ENCODE measurements around the gene OR2Z1.
"Not testable (repeated sequence)": the region's sequence is repeated elsewhere in the genome, so short reads cannot be mapped to it uniquely, and the experiment has no call there.

The OR2Z1 gene

DNA sequence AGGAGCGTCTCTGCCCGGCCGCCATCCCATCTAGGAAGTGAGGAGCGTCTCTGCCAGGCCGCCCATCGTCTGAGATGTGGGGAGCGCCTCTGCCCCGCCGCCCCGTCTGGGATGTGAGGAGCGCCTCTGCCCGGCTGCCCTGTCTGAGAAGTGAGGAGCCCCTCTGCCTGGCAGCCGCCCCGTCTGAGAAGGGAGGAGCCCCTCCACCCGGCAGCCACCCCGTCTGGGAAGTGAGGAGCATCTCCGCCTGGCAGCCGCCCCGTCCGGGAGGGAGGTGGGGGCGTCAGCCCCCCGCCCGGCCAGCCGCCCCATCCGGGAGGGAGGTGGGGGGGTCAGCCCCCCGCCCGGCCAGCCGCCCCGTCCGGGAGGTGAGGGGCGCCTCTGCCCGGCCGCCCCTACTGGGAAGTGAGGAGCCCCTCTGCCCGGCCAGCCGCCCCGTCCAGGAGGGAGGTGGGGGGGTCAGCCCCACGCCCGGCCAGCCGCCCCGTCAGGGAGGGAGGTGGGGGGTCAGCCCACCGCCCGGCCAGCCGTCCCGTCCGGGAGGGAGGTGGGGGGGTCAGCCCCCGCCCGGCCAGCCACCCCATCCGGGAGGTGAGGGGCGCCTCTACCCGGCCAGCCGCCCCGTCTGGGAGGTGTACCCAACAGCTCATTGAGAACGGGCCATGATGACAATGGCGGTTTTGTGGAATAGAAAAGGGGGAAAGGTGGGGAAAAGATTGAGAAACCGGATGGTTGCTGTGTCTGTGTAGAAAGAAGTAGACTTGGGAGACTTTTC lies 18.0 kb downstream of the OR2Z1 start:
- H3K36me3 ChIP-seq (replicated peaks in 1 of 2; ENCODE audit: control insufficient read depth in 2 of 2, insufficient read depth in 2 of 2, low read length in 2 of 2); H3K4ac ChIP-seq (ENCODE audit: low read length); H4K91ac ChIP-seq (ENCODE audit: low read depth, low read length, poor library complexity); H3K4me3 ChIP-seq (ENCODE audit: low read length in 2 of 2); H3K4me2 ChIP-seq (ENCODE audit: insufficient read depth, low read length, poor library complexity, severe bottlenecking); H3K9ac ChIP-seq (ENCODE audit: low read depth, low read length, poor library complexity); H3K27me3 ChIP-seq (ENCODE audit: control insufficient read depth in 3 of 3, insufficient read depth in 3 of 3, low read depth in 1 of 3, low read length in 3 of 3); H3K4me1 ChIP-seq (ENCODE audit: control insufficient read depth in 2 of 2, insufficient read depth in 1 of 2, low read depth in 1 of 2, low read length in 2 of 2); H2BK12ac ChIP-seq (ENCODE audit: low read length); H3K9me3 ChIP-seq (replicated peaks in 1 of 2; ENCODE audit: control insufficient read depth in 2 of 2, insufficient read depth in 1 of 2, low read depth in 1 of 2, low read length in 2 of 2); H2BK5ac ChIP-seq (ENCODE audit: low read length); H2BK15ac ChIP-seq (ENCODE audit: low read length); H3K79me1 ChIP-seq (ENCODE audit: low read depth, low read length); H3K27ac ChIP-seq (replicated peaks; ENCODE audit: low read length); H2BK120ac ChIP-seq (ENCODE audit: low read depth, low read length); H3K23ac ChIP-seq (ENCODE audit: low read depth, low read length, poor library complexity); H3K14ac ChIP-seq (ENCODE audit: low read length); H4K8ac ChIP-seq (ENCODE audit: low read depth, low read length); H3K18ac ChIP-seq (ENCODE audit: low read length); H2AK5ac ChIP-seq (ENCODE audit: low read depth, low read length); DNase-seq (ENCODE audit: low spot score); H2AFZ ChIP-seq (ENCODE audit: low read length): not testable (repeated sequence)
- no CpG with 5 or more reads among the region's 55 CpGs for WGBS, 2 donors (ENCODE audit: extremely low coverage in 2 of 2, insufficient read length in 2 of 2, insufficient replicate concordance in 1 of 2)

DNA sequence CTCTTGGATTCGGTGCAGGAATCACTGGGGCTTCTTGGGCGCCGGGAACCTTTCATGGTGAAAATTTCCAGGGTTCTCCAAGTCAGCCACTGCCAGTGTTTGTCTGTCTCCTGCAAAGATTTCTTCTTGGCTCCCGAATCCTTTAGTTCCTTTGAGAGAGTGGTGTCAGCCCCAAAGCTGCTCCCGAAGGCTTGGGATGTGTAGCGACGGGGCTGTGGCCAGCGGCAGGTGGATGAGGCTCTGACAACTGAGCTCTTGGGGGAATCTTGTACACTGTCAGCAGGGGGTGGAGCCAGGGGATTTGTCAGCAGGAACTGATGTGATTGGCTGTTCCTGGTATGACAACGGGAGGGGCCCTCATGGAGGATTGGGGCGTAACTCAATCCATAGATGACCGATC lies 45.8 kb downstream of the OR2Z1 start:
- not testable (repeated sequence) for H3K4ac ChIP-seq (ENCODE audit: low read length); H3K79me1 ChIP-seq (ENCODE audit: low read depth, low read length); H2AK5ac ChIP-seq (ENCODE audit: low read depth, low read length); H2BK5ac ChIP-seq (ENCODE audit: low read length); H2BK12ac ChIP-seq (ENCODE audit: low read length); DNase-seq (ENCODE audit: low spot score); H2AFZ ChIP-seq (ENCODE audit: low read length); H2BK15ac ChIP-seq (ENCODE audit: low read length); H3K4me1 ChIP-seq (ENCODE audit: control insufficient read depth in 2 of 2, insufficient read depth in 1 of 2, low read depth in 1 of 2, low read length in 2 of 2); H3K14ac ChIP-seq (ENCODE audit: low read length); H3K4me3 ChIP-seq (ENCODE audit: low read length in 2 of 2); H2BK120ac ChIP-seq (ENCODE audit: low read depth, low read length); H3K23ac ChIP-seq (ENCODE audit: low read depth, low read length, poor library complexity); H3K4me2 ChIP-seq (ENCODE audit: insufficient read depth, low read length, poor library complexity, severe bottlenecking); H3K9ac ChIP-seq (ENCODE audit: low read depth, low read length, poor library complexity); H3K27ac ChIP-seq (replicated peaks; ENCODE audit: low read length); H4K8ac ChIP-seq (ENCODE audit: low read depth, low read length); H4K91ac ChIP-seq (ENCODE audit: low read depth, low read length, poor library complexity); H3K9me3 ChIP-seq (replicated peaks in 1 of 2; ENCODE audit: control insufficient read depth in 2 of 2, insufficient read depth in 1 of 2, low read depth in 1 of 2, low read length in 2 of 2); H3K36me3 ChIP-seq (replicated peaks in 1 of 2; ENCODE audit: control insufficient read depth in 2 of 2, insufficient read depth in 2 of 2, low read length in 2 of 2); H3K18ac ChIP-seq (ENCODE audit: low read length); H3K27me3 ChIP-seq (ENCODE audit: control insufficient read depth in 3 of 3, insufficient read depth in 3 of 3, low read depth in 1 of 3, low read length in 3 of 3)
- no CpG with 5 or more reads among the region's 11 CpGs for WGBS, 2 donors (ENCODE audit: extremely low coverage in 2 of 2, insufficient read length in 2 of 2, insufficient replicate concordance in 1 of 2)

DNA sequence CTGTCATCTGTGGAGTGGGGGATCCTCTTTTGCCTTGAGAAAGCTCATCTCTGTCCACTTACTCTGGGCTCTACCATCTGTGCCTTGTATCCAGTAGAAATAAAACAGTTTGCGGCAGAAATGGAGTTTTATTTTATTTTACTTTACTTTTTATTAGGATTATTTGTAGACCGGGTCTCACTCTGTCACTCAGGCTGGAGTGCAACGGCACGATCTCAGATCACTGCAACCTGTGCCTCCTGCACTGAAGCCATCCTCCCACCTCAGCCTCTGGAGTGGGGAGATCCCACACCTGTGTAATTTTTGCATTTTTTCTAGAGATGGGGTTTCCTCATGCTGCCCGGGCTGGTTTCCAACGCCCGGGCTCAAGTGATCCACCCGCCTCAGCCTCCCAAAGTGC lies 47.8 kb downstream of the OR2Z1 start:
- not testable (repeated sequence) for H2BK15ac ChIP-seq (ENCODE audit: low read length); H3K4ac ChIP-seq (ENCODE audit: low read length); H4K91ac ChIP-seq (ENCODE audit: low read depth, low read length, poor library complexity); H3K23ac ChIP-seq (ENCODE audit: low read depth, low read length, poor library complexity); H2AFZ ChIP-seq (ENCODE audit: low read length); H3K9me3 ChIP-seq (replicated peaks in 1 of 2; ENCODE audit: control insufficient read depth in 2 of 2, insufficient read depth in 1 of 2, low read depth in 1 of 2, low read length in 2 of 2); H2BK120ac ChIP-seq (ENCODE audit: low read depth, low read length); H4K8ac ChIP-seq (ENCODE audit: low read depth, low read length); H3K14ac ChIP-seq (ENCODE audit: low read length); H3K18ac ChIP-seq (ENCODE audit: low read length); DNase-seq (ENCODE audit: low spot score); H3K4me2 ChIP-seq (ENCODE audit: insufficient read depth, low read length, poor library complexity, severe bottlenecking); H2AK5ac ChIP-seq (ENCODE audit: low read depth, low read length); H3K27ac ChIP-seq (replicated peaks; ENCODE audit: low read length); H3K36me3 ChIP-seq (replicated peaks in 1 of 2; ENCODE audit: control insufficient read depth in 2 of 2, insufficient read depth in 2 of 2, low read length in 2 of 2); H3K4me3 ChIP-seq (ENCODE audit: low read length in 2 of 2); H3K4me1 ChIP-seq (ENCODE audit: control insufficient read depth in 2 of 2, insufficient read depth in 1 of 2, low read depth in 1 of 2, low read length in 2 of 2); H2BK12ac ChIP-seq (ENCODE audit: low read length); H3K27me3 ChIP-seq (ENCODE audit: control insufficient read depth in 3 of 3, insufficient read depth in 3 of 3, low read depth in 1 of 3, low read length in 3 of 3); H2BK5ac ChIP-seq (ENCODE audit: low read length); H3K79me1 ChIP-seq (ENCODE audit: low read depth, low read length); H3K9ac ChIP-seq (ENCODE audit: low read depth, low read length, poor library complexity)
- no CpG with 5 or more reads among the region's 8 CpGs for WGBS, 2 donors (ENCODE audit: extremely low coverage in 2 of 2, insufficient read length in 2 of 2, insufficient replicate concordance in 1 of 2)

DNA sequence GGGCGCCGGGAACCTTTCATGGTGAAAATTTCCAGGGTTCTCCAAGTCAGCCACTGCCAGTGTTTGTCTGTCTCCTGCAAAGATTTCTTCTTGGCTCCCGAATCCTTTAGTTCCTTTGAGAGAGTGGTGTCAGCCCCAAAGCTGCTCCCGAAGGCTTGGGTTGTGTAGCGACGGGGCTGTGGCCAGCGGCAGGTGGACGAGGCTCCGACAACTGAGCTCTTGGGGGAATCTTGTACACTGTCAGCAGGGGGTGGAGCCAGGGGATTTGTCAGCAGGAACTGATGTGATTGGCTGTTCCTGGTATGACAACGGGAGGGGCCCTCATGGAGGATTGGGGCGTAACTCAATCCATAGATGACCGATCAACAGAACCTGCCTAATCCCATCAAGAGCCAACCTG lies 52.2 kb downstream of the OR2Z1 start:
- H3K9me3 ChIP-seq (replicated peaks in 1 of 2; ENCODE audit: control insufficient read depth in 2 of 2, insufficient read depth in 1 of 2, low read depth in 1 of 2, low read length in 2 of 2); H2BK5ac ChIP-seq (ENCODE audit: low read length); H3K27ac ChIP-seq (replicated peaks; ENCODE audit: low read length); H2BK12ac ChIP-seq (ENCODE audit: low read length); H3K4ac ChIP-seq (ENCODE audit: low read length); H4K8ac ChIP-seq (ENCODE audit: low read depth, low read length); H3K4me1 ChIP-seq (ENCODE audit: control insufficient read depth in 2 of 2, insufficient read depth in 1 of 2, low read depth in 1 of 2, low read length in 2 of 2); DNase-seq (ENCODE audit: low spot score); H2AK5ac ChIP-seq (ENCODE audit: low read depth, low read length); H3K4me3 ChIP-seq (ENCODE audit: low read length in 2 of 2); H3K9ac ChIP-seq (ENCODE audit: low read depth, low read length, poor library complexity); H3K4me2 ChIP-seq (ENCODE audit: insufficient read depth, low read length, poor library complexity, severe bottlenecking); H3K79me1 ChIP-seq (ENCODE audit: low read depth, low read length); H3K27me3 ChIP-seq (ENCODE audit: control insufficient read depth in 3 of 3, insufficient read depth in 3 of 3, low read depth in 1 of 3, low read length in 3 of 3); H2AFZ ChIP-seq (ENCODE audit: low read length); H4K91ac ChIP-seq (ENCODE audit: low read depth, low read length, poor library complexity); H2BK120ac ChIP-seq (ENCODE audit: low read depth, low read length); H3K36me3 ChIP-seq (replicated peaks in 1 of 2; ENCODE audit: control insufficient read depth in 2 of 2, insufficient read depth in 2 of 2, low read length in 2 of 2); H2BK15ac ChIP-seq (ENCODE audit: low read length); H3K23ac ChIP-seq (ENCODE audit: low read depth, low read length, poor library complexity); H3K18ac ChIP-seq (ENCODE audit: low read length); H3K14ac ChIP-seq (ENCODE audit: low read length): not testable (repeated sequence)
- no CpG with 5 or more reads among the region's 12 CpGs for WGBS, 2 donors (ENCODE audit: extremely low coverage in 2 of 2, insufficient read length in 2 of 2, insufficient replicate concordance in 1 of 2)

All from neuronal stem cell (in vitro differentiated cells).